Muscle of back (tissue), 11 donors: ENCODE results near the gene SRPX. TPM values are rescaled to one million over a fixed set of nuclear protein-coding genes. Genes with fewer than 3 reads are reported as not detected.
A peak's percentile ranks its signal among the peaks of the same experiment; 100 is the strongest.

Experiments used
- DNase-seq, 3 donors: peaks; one replicate each; pipeline versions ENCODE4 v3.0.0 to v3.0.0-alpha.2; 2013
- polyA plus RNA-seq, 10 donors: library from polyadenylated mRNA; unstranded; fragments of 120-200 nt; gene quantifications; one replicate each; pipeline ENCODE4 v1.2.1, GENCODE V29; 2013; ENCODE audit not compliant: insufficient read length in 10 of 10

The SRPX gene
- polyA plus RNA-seq, 10 donors: 32.7 to 68.8 (median 41.2) TPM

GRCh38 chrX:38214551-38215531, 5.8 kb downstream of the SRPX start:
- peak in 2 of 3 donors; percentile 59 to 81 for DNase-seq

GRCh38 chrX:38214044-38214443, 6.6 kb downstream of the SRPX start:
- DNase-seq: no peak

DNA sequence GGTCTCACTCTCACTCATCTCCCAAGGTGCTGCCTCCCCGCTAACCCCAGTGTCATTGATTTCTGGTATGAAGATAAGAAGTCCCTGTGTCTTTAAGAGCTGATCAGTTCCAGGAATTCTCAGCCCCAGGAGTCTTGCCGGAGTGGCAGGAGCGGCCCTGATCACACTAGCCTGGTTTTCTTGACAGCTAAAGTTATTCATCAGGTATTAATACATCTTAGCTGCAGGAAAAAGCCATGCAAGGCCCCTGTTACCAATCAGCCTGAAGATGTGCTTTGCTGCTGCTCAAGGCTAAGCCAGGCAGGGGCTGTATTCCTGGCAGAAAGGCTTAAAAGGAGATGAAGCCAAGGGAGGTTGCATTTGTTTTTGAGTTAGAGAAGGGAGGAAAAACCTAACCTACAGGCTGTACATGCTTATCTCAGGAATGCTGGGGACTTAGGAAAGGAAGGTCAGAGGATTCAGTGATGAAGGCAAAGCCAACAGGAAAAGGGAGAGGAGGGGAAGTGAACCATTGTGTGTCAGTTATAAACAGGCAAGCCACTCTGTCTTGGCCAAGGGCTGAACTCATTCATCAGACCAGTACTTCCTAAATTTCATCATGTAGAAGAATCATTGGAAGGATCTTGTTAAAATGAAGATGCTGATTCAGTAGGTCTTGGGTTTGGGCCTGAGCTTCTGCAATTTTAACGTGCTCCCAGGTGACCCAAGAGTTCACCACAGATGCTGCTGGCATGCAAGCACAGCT, 8.6 kb downstream of the SRPX start:
- DNase-seq: no peak

- DNase-seq: no peak
These were observed 14.1 kb downstream of the SRPX start for GRCh38 chrX:38206542-38206941.

DNA sequence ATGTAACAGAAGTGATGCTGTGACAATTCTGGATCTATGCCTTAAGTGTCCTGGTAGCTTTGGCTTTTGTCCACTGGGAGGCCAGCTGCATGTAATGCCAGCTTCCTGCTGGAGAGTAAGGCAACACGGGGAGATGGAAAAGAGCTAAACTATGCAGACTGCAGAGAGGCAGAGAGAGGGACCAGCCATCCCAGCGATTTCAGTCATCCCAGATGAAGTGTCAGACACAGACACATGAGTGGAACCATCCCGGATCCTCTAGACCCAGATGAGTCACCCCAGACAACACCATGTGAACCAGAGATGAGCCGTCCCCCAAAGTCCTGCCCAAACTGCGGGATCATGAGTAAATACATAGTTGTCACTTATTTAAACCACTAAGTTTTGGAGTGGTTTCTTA, 14.6 kb downstream of the SRPX start:
- DNase-seq: no peak

GRCh38 chrX:38205039-38205438, 15.6 kb downstream of the SRPX start:
- DNase-seq: no peak

- peak in 1 of 3 donors; percentile 49 for DNase-seq
These were observed 28.5 kb downstream of the SRPX start for GRCh38 chrX:38192007-38192810.

DNA sequence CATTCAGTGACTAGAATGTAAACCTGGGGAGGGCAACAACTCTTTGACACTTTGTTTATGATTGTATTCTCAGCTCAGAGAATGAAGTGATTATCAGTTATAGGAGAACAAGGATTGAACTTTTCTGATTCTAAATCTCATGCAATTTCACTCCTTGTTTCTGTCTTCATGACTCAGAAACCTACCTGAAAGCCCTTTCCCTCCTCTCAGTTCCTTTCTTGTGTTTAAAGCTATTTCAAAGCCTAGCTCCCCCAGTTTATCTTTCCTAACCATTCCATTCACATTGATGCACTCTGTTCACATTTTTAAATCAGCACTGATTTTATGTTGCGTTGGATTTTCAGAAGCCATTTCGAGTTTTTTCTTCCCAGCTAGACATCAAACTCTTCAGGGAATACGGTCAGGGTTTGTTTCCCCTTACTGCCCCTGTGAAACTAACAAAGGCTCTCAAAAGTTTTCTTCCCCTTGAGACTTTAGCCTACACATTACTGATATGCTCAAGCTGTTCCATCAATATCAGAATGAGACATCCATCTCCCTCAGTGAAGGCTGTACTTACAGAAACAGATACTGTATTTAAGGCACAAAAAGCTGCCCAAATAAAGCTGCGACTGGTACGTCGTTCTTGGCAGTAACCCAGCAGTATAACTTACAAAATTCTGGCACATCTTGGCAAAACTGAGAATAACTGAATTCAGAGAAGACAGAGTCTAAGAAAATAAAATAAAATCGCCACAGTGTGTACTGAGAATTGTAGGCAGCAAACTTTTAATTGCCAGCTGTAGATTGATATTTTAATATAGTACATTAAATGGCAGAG, 31.0 kb downstream of the SRPX start:
- no peak for DNase-seq

GRCh38 chrX:38183596-38183995, 37.1 kb downstream of the SRPX start:
- peak; percentile 25 to 62 (median 46) for DNase-seq

- no peak for DNase-seq
These were observed 39.3 kb downstream of the SRPX start for GRCh38 chrX:38181357-38181756.

GRCh38 chrX:38178396-38178795, 42.3 kb downstream of the SRPX start:
- no peak for DNase-seq

DNA sequence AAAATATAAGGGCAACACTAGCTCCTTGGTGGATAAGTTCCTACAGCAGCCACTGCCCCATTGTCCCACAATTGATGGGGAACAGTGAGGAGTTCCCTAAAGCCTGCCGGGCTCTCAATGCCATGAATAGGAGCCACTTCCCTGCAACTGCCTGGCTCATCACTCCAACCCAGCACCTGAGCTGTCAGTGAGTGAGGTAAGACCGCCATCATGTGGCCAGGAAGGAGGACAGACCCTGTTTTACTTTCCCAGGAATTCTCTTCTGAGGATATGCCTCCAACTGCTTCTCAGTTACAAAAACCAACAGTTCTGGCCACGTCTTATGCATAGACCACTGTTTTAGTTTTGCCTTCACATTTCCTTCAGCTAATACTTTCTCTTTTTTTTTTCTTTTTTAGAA, 45.5 kb downstream of the SRPX start:
- DNase-seq: peak in 1 of 3 donors; percentile 17

DNA sequence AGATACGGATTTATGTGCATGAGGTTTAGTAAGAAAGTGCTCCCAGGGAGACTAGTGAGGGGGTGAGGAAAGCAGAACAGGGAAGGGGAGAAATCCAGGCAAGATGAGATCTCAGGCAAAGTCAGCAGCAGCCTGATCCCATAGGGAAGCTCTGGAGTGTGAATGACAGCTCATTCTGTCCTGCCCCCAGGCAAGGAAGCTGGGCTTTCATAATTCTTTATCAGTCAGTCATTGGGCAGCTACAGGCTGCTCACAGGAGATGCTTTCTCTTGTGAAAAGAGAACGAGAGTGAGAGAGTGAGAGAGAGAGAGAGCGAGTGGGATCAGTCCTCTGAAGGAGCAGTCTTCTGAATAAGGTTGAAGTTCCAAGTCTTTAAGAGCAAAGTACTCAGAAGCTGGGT, 48.1 kb downstream of the SRPX start:
- no peak for DNase-seq

DNA sequence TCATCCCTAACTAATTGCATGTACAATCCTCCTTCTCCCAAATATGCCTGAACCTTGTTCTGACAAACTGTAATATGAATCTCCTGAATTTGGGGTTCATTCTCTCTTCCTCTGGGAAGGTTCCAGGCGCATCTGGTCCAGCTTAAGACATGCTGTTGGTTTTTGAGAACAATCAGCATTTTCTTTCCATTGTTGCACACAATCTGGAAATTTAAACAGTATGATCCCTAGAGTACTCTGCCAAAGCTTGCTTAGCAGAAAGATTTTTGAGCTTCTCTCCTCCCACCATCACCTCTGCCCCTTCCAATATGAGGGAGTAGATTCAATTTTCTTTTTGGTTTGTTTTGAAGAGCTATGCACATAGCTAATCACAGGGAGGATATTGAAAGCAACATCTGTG, 50.1 kb downstream of the SRPX start:
- DNase-seq: peak in 1 of 3 donors; percentile 23

DNA sequence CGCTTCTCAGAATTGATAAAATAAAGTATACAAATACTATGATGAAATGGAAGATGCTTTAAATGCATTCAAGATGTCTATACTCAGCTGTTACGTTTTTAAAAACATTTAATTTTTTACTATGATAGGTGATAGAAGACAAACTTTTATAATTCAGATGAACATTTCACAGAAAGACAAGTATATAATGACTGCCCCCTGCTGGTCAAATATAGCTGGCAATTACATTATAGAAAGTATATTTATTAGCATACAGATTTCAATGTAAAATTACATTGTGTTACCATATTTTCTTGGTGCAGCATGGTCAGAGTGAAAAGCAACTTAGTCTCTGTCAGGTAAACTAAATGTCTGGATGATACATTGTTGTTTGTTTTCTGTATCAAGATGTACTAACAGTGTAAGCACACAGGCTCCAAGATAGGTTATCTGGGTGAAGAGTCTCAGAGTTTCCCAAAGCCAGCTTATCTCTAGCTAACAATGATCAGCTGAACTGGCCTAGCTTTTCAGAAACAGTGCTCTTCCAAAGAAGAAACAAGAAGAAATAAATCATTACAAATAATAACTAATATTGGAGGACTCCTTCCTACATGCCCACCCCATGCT, 54.1 kb downstream of the SRPX start:
- DNase-seq: peak in 2 of 3 donors; percentile 20 to 34

- no peak for DNase-seq
These were observed 55.6 kb downstream of the SRPX start for GRCh38 chrX:38165023-38165422.

- no peak for DNase-seq
These were observed 57.5 kb downstream of the SRPX start for GRCh38 chrX:38163193-38163592.

DNA sequence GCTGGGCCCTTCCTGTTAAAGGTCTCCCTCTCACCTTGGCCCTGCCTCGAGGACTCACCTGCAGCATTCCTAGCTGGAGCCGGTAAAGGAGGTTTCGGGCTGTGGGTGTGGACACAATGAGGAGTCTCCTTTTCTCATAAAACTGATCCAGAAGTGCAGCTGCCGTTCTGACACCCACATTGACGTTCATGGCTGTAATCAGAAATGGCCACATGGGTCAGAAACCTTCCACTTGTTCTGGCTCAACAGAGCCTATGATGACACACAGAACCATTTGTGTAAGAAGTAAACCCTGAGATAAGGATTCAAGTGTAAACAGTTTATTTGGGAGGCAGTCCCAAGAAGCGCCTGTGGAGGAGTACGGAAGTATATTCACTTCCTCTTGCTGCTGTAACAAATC, 63.8 kb downstream of the SRPX start:
- no peak for DNase-seq

- DNase-seq: no peak
These were observed 65.9 kb downstream of the SRPX start for GRCh38 chrX:38154818-38155217.

- no peak for DNase-seq
These were observed 66.3 kb downstream of the SRPX start for GRCh38 chrX:38154340-38154739.

DNA sequence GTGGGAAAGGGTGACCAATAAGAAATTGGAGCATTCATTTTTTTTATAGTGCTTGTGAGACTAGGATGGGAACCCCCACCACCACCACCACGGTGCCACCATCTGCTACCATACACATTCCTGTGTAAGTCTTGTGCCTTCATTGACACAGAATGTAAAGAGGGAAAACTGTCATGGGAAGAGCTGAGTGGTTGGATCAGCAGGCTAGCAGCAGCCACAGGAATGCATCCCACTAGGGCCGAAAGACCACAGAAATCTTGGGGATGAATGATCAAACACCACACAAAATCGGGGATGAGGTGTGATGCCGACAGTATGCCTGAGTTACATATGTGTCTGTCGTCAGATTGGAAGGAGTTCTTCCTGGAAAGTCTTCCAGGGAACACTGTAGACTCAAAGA, 69.2 kb downstream of the SRPX start:
- DNase-seq: peak in 1 of 3 donors; percentile 72
